MM.1S (cell line): Measurements from ENCODE around the gene FGF16.

Source experiments
- DNase-seq: peaks from one replicate; pipeline ENCODE4 v3.0.0-alpha.2; 2015
- H2AFZ ChIP-seq: fragments of 300-600 bp; sonication (generic); 2 replicates; pipeline ENCODE4 v1.6.0; 2016; ENCODE audit warnings: antibody characterized with exemption, low read length
- H3F3A ChIP-seq: fragments of 300-600 bp; sonication (generic); 2 replicates; pipeline ENCODE4 v1.6.1; 2016; ENCODE audit warnings: mild to moderate bottlenecking, antibody characterized with exemption, low read length, moderate library complexity, mixed read lengths; ENCODE audit not compliant: insufficient read depth
- H3K27ac ChIP-seq: fragments of 300-600 bp; sonication (generic); 2 replicates; pipeline ENCODE4 v1.5.1; 2016; ENCODE audit warnings: mild to moderate bottlenecking, low read length
- H3K27me3 ChIP-seq: fragments of 300-600 bp; sonication (generic); replicated peaks from 2 replicates; pipeline ENCODE4 v1.6.0; 2016; ENCODE audit warnings: low read length; ENCODE audit not compliant: insufficient read depth
- H3K36me3 ChIP-seq: fragments of 300-600 bp; sonication (generic); replicated peaks from 2 replicates; pipeline ENCODE4 v1.6.1; 2016; ENCODE audit warnings: mild to moderate bottlenecking, low read length, mixed read lengths; ENCODE audit not compliant: insufficient read depth
- H3K4me1 ChIP-seq: fragments of 300-600 bp; sonication (generic); 2 replicates; pipeline ENCODE4 v1.6.1; 2016; ENCODE audit warnings: low read length, mixed read lengths
- H3K4me2 ChIP-seq: fragments of 300-600 bp; sonication (generic); 2 replicates; pipeline ENCODE4 v1.6.0; 2016; ENCODE audit warnings: low read depth, low read length
- H3K4me3 ChIP-seq: fragments of 300-600 bp; sonication (generic); 2 replicates; pipeline ENCODE4 v1.5.1; 2016; ENCODE audit warnings: low read length, mixed read lengths
- H3K79me2 ChIP-seq: fragments of 300-600 bp; sonication (generic); 2 replicates; pipeline ENCODE4 v1.6.1; 2016; ENCODE audit warnings: mixed run types, low read length, mixed read lengths
- H3K9ac ChIP-seq: fragments of 300-600 bp; sonication (generic); 2 replicates; pipeline ENCODE4 v1.6.1; 2016; ENCODE audit warnings: low read length, mixed read lengths
- H3K9me2 ChIP-seq: fragments of 300-600 bp; sonication (generic); replicated peaks from 2 replicates; pipeline ENCODE4 v1.6.1; 2016; ENCODE audit warnings: mild to moderate bottlenecking, low read length, mixed read lengths; ENCODE audit not compliant: insufficient read depth
- H3K9me3 ChIP-seq: fragments of 300-600 bp; sonication (generic); replicated peaks from 2 replicates; pipeline ENCODE4 v1.6.1; 2016; ENCODE audit warnings: mild to moderate bottlenecking, low read length, mixed read lengths; ENCODE audit not compliant: insufficient read depth
- H4K20me1 ChIP-seq: fragments of 300-600 bp; sonication (generic); 2 replicates; pipeline ENCODE4 v1.6.1; 2016; ENCODE audit warnings: mild to moderate bottlenecking, low read length, moderate library complexity, mixed read lengths; ENCODE audit not compliant: insufficient read depth
- EZH2 ChIP-seq: fragments of 300-600 bp; sonication (generic); optimal IDR thresholded peaks from 2 replicates; pipeline ENCODE3; 2017; ENCODE audit warnings: low read depth, mild to moderate bottlenecking, antibody characterized with exemption, low read length, mixed read lengths
- EZH2phosphoT487 ChIP-seq: fragments of 300-600 bp; sonication (generic); IDR thresholded peaks from 2 replicates; pipeline ENCODE4 v1.6.1; 2018; ENCODE audit warnings: antibody characterized with exemption, low read length
- TF ChIP-seq, protein P1 (sequence below): fragments of 300-600 bp; sonication (generic); IDR thresholded peaks from 2 replicates; pipeline ENCODE4 v1.5.1; 2016; ENCODE audit warnings: antibody characterized with exemption, low read length, mixed read lengths

The FGF16 gene

DNA sequence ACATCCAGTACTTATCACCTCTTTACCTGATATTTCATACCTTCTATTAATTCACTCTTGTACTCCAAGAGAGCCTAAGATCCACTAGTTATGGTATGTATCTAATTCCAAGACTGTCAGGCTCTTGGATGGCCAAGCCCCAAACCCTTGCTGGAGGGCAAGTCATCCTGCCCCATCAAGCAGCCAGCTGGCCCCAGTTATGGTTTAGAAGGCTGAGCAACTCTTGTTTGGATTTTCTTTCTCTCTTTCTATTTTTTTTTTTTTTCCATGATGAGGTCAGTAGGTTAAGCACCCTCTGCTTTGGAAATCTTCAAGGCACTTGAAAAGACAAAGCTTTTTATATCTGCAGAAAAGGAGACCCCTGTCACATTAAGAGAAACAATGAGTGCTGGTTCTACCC is 10.9 kb upstream of the FGF16 start:
- Histone ChIP-seq H3K9me2 (no peaks in the 10 kb centered on the region), H3K9ac (no peak overlapping the region), H3K27ac (no peak overlapping the region), H3K36me3 (no peaks in the 10 kb centered on the region), H3F3A (no peaks in the 10 kb centered on the region), H3K4me1 (no peaks in the 10 kb centered on the region), H3K9me3 (no peaks in the 10 kb centered on the region), H3K4me2 (no peak overlapping the region), H4K20me1 (no peaks in the 10 kb centered on the region), H3K27me3 (no peaks in the 10 kb centered on the region), H2AFZ (no peak overlapping the region), H3K79me2 (no peaks in the 10 kb centered on the region), H3K4me3 (no peak overlapping the region)
- no peak for DNase-seq
- no peak for TF ChIP-seq EZH2
- TF ChIP-seq, protein P1, sequence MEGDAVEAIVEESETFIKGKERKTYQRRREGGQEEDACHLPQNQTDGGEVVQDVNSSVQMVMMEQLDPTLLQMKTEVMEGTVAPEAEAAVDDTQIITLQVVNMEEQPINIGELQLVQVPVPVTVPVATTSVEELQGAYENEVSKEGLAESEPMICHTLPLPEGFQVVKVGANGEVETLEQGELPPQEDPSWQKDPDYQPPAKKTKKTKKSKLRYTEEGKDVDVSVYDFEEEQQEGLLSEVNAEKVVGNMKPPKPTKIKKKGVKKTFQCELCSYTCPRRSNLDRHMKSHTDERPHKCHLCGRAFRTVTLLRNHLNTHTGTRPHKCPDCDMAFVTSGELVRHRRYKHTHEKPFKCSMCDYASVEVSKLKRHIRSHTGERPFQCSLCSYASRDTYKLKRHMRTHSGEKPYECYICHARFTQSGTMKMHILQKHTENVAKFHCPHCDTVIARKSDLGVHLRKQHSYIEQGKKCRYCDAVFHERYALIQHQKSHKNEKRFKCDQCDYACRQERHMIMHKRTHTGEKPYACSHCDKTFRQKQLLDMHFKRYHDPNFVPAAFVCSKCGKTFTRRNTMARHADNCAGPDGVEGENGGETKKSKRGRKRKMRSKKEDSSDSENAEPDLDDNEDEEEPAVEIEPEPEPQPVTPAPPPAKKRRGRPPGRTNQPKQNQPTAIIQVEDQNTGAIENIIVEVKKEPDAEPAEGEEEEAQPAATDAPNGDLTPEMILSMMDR = no peak
- no peak for TF ChIP-seq EZH2phosphoT487

DNA sequence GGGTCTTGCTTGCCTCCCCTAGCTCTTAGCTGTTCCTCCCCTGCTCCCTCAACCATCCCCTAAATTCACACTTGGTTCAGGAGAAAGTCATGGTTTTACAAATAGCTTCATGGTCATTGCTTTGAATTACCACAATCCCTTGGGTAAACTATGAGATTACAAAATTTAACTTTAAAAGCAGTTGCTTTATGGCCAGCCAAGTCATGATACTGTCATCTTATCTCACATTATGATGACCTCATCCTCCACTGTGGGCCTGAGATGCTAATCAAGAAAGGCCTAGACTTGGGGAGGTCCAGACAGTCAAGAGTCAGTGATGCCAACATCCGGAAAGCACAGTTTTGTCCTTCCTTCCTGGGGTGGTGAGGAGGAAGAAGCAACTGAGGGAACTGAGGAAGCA is 10.5 kb upstream of the FGF16 start:
- H4K20me1 ChIP-seq = no peaks in the 10 kb centered on the region
- H3K27ac ChIP-seq = no peak overlapping the region
- H2AFZ ChIP-seq = no peak overlapping the region
- H3K27me3 ChIP-seq = no peaks in the 10 kb centered on the region
- no peak for DNase-seq
- no peaks in the 10 kb centered on the region for H3K9me3 ChIP-seq
- TF ChIP-seq, protein P1 = no peak
- TF ChIP-seq EZH2phosphoT487 (no peak), EZH2 (no peak)
- H3K4me3 ChIP-seq = no peak overlapping the region
- no peak overlapping the region for H3K4me2 ChIP-seq
- H3K79me2 ChIP-seq = no peaks in the 10 kb centered on the region
- no peaks in the 10 kb centered on the region for H3K36me3 ChIP-seq
- H3K4me1 ChIP-seq = no peaks in the 10 kb centered on the region
- no peak overlapping the region for H3K9ac ChIP-seq
- no peaks in the 10 kb centered on the region for H3F3A ChIP-seq
- H3K9me2 ChIP-seq = no peaks in the 10 kb centered on the region

DNA sequence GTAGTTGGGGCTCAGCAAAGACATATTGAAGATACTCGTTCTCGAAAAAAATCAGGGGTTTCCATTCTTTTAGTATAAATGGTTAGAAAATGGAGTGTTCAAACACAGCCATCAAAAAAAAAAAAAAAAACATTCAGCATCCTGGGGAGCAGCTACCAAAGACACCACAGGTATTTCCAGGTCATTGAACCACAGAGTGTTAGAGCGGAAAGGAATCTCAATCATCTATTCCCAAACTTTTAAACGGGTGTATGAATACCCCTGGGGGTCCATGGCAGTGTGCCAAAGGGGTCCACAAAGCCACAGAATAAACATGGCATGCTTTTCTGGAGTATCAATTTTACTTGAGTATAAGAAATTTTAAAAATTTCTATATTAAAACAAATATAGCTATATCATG is 6.9 kb upstream of the FGF16 start:
- H3K9me3 ChIP-seq = no peaks in the 10 kb centered on the region
- no peak overlapping the region for H2AFZ ChIP-seq
- no peaks in the 10 kb centered on the region for H3F3A ChIP-seq
- no peaks in the 10 kb centered on the region for H3K27me3 ChIP-seq
- no peaks in the 10 kb centered on the region for H3K9me2 ChIP-seq
- no peak overlapping the region for H3K27ac ChIP-seq
- H3K9ac ChIP-seq = no peak overlapping the region
- TF ChIP-seq, protein P1 = no peak
- TF ChIP-seq EZH2 = no peak
- no peak for TF ChIP-seq EZH2phosphoT487
- H3K79me2 ChIP-seq = no peaks in the 10 kb centered on the region
- no peak overlapping the region for H3K4me2 ChIP-seq
- H3K4me1 ChIP-seq = no peaks in the 10 kb centered on the region
- DNase-seq = no peak
- no peaks in the 10 kb centered on the region for H3K36me3 ChIP-seq
- H3K4me3 ChIP-seq = no peak overlapping the region
- no peaks in the 10 kb centered on the region for H4K20me1 ChIP-seq
